H9 (cell line): ENCODE measurements around the gene NDUFV3. TPM values are rescaled to one million over a fixed set of nuclear protein-coding genes. Genes with fewer than 3 reads are reported as not detected.
"Not testable (repeated sequence)": the region's sequence is repeated elsewhere in the genome, so short reads cannot be mapped to it uniquely, and the experiment has no call there.

Experiments used
- DNase-seq: peaks from one replicate; pipeline ENCODE4 v3.0.0-alpha.2; 2017
- H2AFZ ChIP-seq: one replicate; pipeline ENCODE4 v1.6.1; 2013; ENCODE audit warnings: mild to moderate bottlenecking, low read length, control low read depth, moderate library complexity
- H2AK5ac ChIP-seq: 2 replicates; pipeline ENCODE4 v1.6.1; 2013; ENCODE audit warnings: low read length, control low read depth, mixed read lengths; ENCODE audit not compliant: insufficient read length
- H2BK120ac ChIP-seq: one replicate; pipeline ENCODE4 v1.6.1; 2013; ENCODE audit warnings: low read depth, mild to moderate bottlenecking, low read length, control low read depth, inconsistent platforms; ENCODE audit not compliant: poor library complexity, severe bottlenecking
- H2BK12ac ChIP-seq: 2 replicates; pipeline ENCODE4 v1.6.1; 2013; ENCODE audit warnings: low read length, control low read depth, mixed read lengths, low read depth; ENCODE audit not compliant: insufficient read length
- H2BK15ac ChIP-seq: 2 replicates; pipeline ENCODE4 v1.6.1; 2013; ENCODE audit warnings: low read depth, low read length, control low read depth
- H2BK20ac ChIP-seq: one replicate; pipeline ENCODE4 v1.6.1; 2013; ENCODE audit warnings: low read depth, mild to moderate bottlenecking, low read length, control low read depth, inconsistent platforms; ENCODE audit not compliant: poor library complexity, severe bottlenecking
- H2BK5ac ChIP-seq: 2 replicates; pipeline ENCODE4 v1.6.1; 2013; ENCODE audit warnings: low read length, control low read depth, mixed read lengths; ENCODE audit not compliant: insufficient read length
- H3K14ac ChIP-seq: 2 replicates; pipeline ENCODE4 v1.6.1; 2013; ENCODE audit warnings: low read length, control low read depth; ENCODE audit not compliant: insufficient read depth
- H3K18ac ChIP-seq: 2 replicates; pipeline ENCODE4 v1.6.1; 2013; ENCODE audit warnings: low read depth, mild to moderate bottlenecking, mixed read lengths, low read length, control low read depth; ENCODE audit not compliant: insufficient read length
- H3K23ac ChIP-seq: 2 replicates; pipeline ENCODE4 v1.6.1; 2013; ENCODE audit warnings: low read length, control low read depth, mixed read lengths, low read depth; ENCODE audit not compliant: insufficient read length
- H3K23me2 ChIP-seq: 2 replicates; pipeline ENCODE4 v1.6.1; 2013; ENCODE audit warnings: low read depth, mild to moderate bottlenecking, mixed read lengths, low read length, control low read depth; ENCODE audit not compliant: insufficient read length, poor library complexity, severe bottlenecking
- H3K27ac ChIP-seq: 2 replicates; pipeline ENCODE4 v1.5.1; 2013; ENCODE audit warnings: low read length, control low read depth, mixed read lengths, low read depth; ENCODE audit not compliant: insufficient read length
- H3K27me3 ChIP-seq: 2 replicates; pipeline ENCODE4 v1.6.1; 2013; ENCODE audit warnings: low read length, control low read depth, inconsistent platforms; ENCODE audit not compliant: insufficient read depth
- H3K4ac ChIP-seq: 2 replicates; pipeline ENCODE4 v1.6.1; 2013; ENCODE audit warnings: low read depth, mild to moderate bottlenecking, control low read depth, inconsistent platforms, low read length, moderate library complexity
- H3K4me1 ChIP-seq: 2 replicates; pipeline ENCODE4 v1.6.1; 2013; ENCODE audit warnings: low read length, control low read depth, inconsistent platforms; ENCODE audit not compliant: insufficient read depth
- H3K4me2 ChIP-seq: 2 replicates; pipeline ENCODE4 v1.6.1; 2013; ENCODE audit warnings: low read length, control low read depth, mixed read lengths; ENCODE audit not compliant: insufficient read length, insufficient read depth
- H3K56ac ChIP-seq: 2 replicates; pipeline ENCODE4 v1.6.1; 2013; ENCODE audit warnings: low read depth, mild to moderate bottlenecking, mixed read lengths, low read length, control low read depth; ENCODE audit not compliant: insufficient read length
- H3K79me1 ChIP-seq: 2 replicates; pipeline ENCODE4 v1.6.1; 2013; ENCODE audit warnings: low read depth, mild to moderate bottlenecking, moderate library complexity, low read length, control low read depth, inconsistent platforms; ENCODE audit not compliant: insufficient read depth, poor library complexity, severe bottlenecking
- H3K79me2 ChIP-seq: 2 replicates; pipeline ENCODE4 v1.6.1; 2013; ENCODE audit warnings: low read length, control low read depth, inconsistent platforms; ENCODE audit not compliant: insufficient read depth
- H3K9ac ChIP-seq: 2 replicates; pipeline ENCODE4 v1.6.1; 2013; ENCODE audit warnings: low read length, control low read depth, mixed read lengths; ENCODE audit not compliant: insufficient read length; ENCODE audit errors: extremely low read depth
- H3K9me3 ChIP-seq: one replicate; pipeline ENCODE4 v1.6.1; 2013; ENCODE audit warnings: low read depth, low read length, inconsistent platforms; ENCODE audit not compliant: control insufficient read depth
- H3T11ph ChIP-seq: one replicate; pipeline ENCODE4 v1.6.1; 2013; ENCODE audit warnings: mild to moderate bottlenecking, low read length, control low read depth, inconsistent platforms
- H4K20me1 ChIP-seq: one replicate; pipeline ENCODE4 v1.6.1; 2013; ENCODE audit not compliant: control insufficient read depth, insufficient read length, insufficient read depth
- H4K5ac ChIP-seq: 2 replicates; pipeline ENCODE4 v1.6.1; 2013; ENCODE audit warnings: low read depth, mild to moderate bottlenecking, mixed read lengths, low read length, control low read depth; ENCODE audit not compliant: insufficient read length
- H4K8ac ChIP-seq: replicated peaks from 2 replicates; pipeline ENCODE4 v1.6.1; 2013; ENCODE audit warnings: low read length, control low read depth, mixed read lengths, low read depth; ENCODE audit not compliant: insufficient read length
- H4K91ac ChIP-seq: 2 replicates; pipeline ENCODE4 v1.6.1; 2013; ENCODE audit warnings: low read depth, mild to moderate bottlenecking, moderate library complexity, mixed read lengths, low read length, control low read depth; ENCODE audit not compliant: insufficient read length
- H3K27ac Mint-ChIP-seq, 3 experiments: 2 replicates in 2 of 3; 3 replicates in 1 of 3; pipeline ENCODE4 v1.8.0; 2020 to 2021; ENCODE audit warnings: mixed read lengths in 3 of 3, mild to moderate bottlenecking in 1 of 3, moderate library complexity in 1 of 3
- H3K27me3 Mint-ChIP-seq: 2 replicates; pipeline ENCODE4 v1.8.0; 2021; ENCODE audit warnings: low read depth, mild to moderate bottlenecking, moderate library complexity, mixed read lengths
- H3K36me3 Mint-ChIP-seq, 3 experiments: 2 replicates in 2 of 3; 3 replicates in 1 of 3; pipeline ENCODE4 v1.8.0; 2020 to 2021; ENCODE audit warnings: low read depth in 3 of 3, mixed read lengths in 3 of 3; ENCODE audit not compliant: insufficient read depth in 1 of 3
- H3K4me1 Mint-ChIP-seq, 2 experiments: 2 replicates each; pipeline ENCODE4 v1.8.0; 2020; ENCODE audit warnings: mixed read lengths in 2 of 2
- H3K4me3 Mint-ChIP-seq, 2 experiments: 2 replicates in 1 of 2; 3 replicates in 1 of 2; pipeline ENCODE4 v1.8.0; 2020 to 2021; ENCODE audit warnings: mild to moderate bottlenecking in 2 of 2, mixed read lengths in 2 of 2, moderate library complexity in 1 of 2
- H3K9me3 Mint-ChIP-seq, 2 experiments: 2 replicates in 1 of 2; 3 replicates in 1 of 2; pipeline ENCODE4 v1.8.0; 2020; ENCODE audit warnings: mild to moderate bottlenecking in 2 of 2, mixed read lengths in 2 of 2, moderate library complexity in 1 of 2
- WGBS: extraction: QIAGEN DNeasy Blood & Tissue Kit; methylation state at CpG from one replicate; pipeline ENCODE4 v1.1.7; 2013; ENCODE audit warnings: missing lambda C conversion rate, low lambda C conversion rate, mixed read lengths; ENCODE audit not compliant: insufficient read length; ENCODE audit errors: extremely low coverage; 5-methylcytosine and 5-hydroxymethylcytosine counted together
- total RNA-seq: library from RNA; stranded (reverse); gene quantifications from 2 replicates; pipeline ENCODE4 v1.2.1, GENCODE V29; 2021

NDUFV3 gene
- total RNA-seq, 1 experiment from 2014 or later, result 35.6 TPM

- not testable (repeated sequence) for H3K23ac ChIP-seq, H2BK12ac ChIP-seq
Observed at GRCh38 chr21:42951193-42951592, 58.1 kb downstream of the NDUFV3 start.

More at GRCh38 chr21:42951193-42951592, 58.1 kb downstream of the NDUFV3 start:
- not testable (repeated sequence) for H3K18ac ChIP-seq, DNase-seq, H4K8ac ChIP-seq, H3K27me3 Mint-ChIP-seq, H2AFZ ChIP-seq, H3K23me2 ChIP-seq, H3K79me2 ChIP-seq, H3K27ac Mint-ChIP-seq, H3K9me3 ChIP-seq, H4K5ac ChIP-seq, H4K20me1 ChIP-seq, H2AK5ac ChIP-seq, H3T11ph ChIP-seq, H3K27me3 ChIP-seq, H3K27ac ChIP-seq, H3K4me3 Mint-ChIP-seq, H3K4me1 ChIP-seq, H3K4ac ChIP-seq, H3K4me2 ChIP-seq, H4K91ac ChIP-seq, H3K14ac ChIP-seq, H2BK5ac ChIP-seq, H3K79me1 ChIP-seq, H2BK15ac ChIP-seq, H2BK120ac ChIP-seq, H3K56ac ChIP-seq, H3K9ac ChIP-seq, H2BK20ac ChIP-seq
- H3K36me3 Mint-ChIP-seq, result peaks cover 17 to 20% (median 19%) of the 10 kb centered on the region in 3 experiments
- H3K9me3 Mint-ChIP-seq, result peaks cover 14 to 17% of the 10 kb centered on the region in 2 experiments
- H3K4me1 Mint-ChIP-seq, result peaks cover 13 to 14% of the 10 kb centered on the region in 2 experiments
- no CpG with 5 or more reads among the region's 9 CpGs for WGBS
